ENCODE measurements around the gene VSIG8.

Gene VSIG8

DNA sequence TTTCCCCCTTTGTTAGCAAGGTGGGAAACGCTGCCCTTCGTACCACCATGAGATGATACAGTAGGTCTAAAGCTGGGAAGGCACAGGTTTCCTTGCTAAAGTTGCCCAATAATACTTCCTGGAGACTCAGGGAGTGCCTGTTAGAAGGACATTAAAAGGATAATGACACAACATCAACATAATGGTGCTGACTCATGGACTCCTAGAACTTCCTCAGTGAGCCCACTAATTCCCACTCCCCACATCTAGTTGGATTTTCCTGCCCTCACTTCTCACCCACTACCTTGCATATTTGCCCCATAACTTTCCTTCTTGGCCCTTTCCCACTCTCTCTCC, 20.0 kb upstream of the VSIG8 start:
- no peak for DNase-seq

DNA sequence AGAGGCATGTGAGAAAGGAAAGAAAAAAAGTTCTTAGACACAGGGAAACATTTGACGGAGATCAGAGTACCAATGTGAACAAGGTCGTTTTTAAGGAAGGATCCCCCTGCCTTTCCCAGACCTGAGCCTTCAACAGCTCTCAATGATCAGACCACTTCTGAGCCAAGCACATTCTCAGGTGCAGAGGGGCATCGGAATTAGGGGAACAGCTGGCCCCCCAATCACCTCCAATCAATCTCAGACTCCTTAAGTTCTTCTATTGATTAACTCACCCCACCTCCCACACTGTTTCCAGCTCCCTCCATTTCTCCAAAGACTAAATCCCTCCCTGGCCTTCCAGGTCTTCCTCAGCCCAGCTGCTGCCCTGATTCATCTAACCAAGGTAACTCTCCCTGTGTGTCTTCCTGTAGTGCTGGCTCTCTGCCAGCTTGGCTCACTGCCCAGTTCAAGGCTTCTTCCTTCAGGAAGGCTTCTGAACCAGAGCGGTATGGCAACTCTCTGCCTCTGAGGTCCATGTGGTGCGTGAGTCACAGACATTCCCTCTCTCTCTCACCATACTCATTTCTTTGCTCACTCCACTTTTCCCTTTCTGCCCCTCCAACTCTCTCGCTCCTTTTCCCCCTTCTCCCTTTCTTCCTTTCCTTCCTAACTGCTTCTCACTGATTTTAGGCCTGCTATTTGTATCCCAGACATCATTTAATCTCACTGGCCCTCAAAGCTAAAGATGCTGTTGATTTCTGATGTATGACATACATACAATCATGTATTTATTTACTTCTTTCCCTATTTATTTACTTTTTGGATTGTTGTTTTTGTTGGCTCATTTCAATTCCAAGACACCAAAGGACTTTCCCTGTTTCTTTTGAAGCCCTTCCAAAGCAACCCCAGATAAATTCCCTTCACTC, 19.4 kb upstream of the VSIG8 start:
- peak; percentile 98 for DNase-seq

DNA sequence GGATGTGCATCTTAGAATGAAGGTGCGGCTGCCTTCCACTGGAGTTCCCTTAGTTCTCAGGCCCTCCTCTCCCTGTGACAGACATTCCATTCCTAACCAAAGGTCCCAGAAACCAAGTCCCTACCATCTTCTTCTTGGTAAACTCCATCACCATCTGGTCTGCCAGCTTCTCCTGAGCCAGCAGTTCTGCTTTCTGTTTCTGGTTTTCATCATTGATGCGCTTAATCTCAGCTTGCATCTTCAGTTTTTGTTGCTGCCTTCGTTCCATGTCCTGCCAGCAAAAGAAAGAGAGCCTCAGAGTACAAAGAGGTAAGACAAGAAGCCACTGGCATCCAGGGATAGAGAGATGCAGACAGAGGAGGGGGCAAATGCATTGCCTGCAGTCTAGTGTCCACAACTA, 18.0 kb upstream of the VSIG8 start:
- no peak for DNase-seq

DNA sequence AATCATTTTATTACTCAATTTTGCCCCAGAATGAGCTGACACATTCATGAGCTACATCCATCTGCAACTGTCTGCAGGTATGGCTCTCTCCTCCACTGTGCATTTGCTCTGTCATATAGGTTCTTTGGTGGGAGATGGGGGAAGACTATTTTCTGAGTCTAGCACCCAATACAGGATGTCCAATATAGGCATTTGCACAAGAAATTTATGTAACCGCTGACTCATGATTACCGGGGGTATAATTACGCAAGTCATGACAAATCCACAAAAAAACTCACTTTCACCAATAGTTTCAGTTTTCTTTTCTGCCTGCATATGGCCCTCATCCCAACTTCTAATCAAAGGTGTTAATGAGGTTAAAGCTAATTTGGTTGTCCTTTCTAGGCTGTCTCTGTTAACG, 17.5 kb upstream of the VSIG8 start:
- no peak for DNase-seq

DNA sequence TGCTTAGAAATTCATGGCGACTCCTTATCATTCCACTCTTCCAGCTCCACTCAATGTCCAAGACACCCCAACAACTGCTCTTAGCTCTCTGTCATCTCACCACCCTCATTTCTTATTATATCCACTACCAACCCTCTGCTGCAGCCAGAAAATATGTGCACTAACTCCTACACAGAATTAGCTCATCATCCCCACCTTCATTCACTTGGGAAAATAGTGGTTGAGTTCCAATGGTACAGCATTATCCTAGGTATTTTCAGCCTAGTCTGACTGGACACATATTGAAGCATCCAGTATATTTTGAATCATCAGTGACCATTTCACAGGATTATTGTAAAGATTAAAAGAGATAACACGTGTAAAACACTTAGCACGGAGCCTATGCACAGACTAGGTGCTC, 16.7 kb upstream of the VSIG8 start:
- no peak for DNase-seq

DNA sequence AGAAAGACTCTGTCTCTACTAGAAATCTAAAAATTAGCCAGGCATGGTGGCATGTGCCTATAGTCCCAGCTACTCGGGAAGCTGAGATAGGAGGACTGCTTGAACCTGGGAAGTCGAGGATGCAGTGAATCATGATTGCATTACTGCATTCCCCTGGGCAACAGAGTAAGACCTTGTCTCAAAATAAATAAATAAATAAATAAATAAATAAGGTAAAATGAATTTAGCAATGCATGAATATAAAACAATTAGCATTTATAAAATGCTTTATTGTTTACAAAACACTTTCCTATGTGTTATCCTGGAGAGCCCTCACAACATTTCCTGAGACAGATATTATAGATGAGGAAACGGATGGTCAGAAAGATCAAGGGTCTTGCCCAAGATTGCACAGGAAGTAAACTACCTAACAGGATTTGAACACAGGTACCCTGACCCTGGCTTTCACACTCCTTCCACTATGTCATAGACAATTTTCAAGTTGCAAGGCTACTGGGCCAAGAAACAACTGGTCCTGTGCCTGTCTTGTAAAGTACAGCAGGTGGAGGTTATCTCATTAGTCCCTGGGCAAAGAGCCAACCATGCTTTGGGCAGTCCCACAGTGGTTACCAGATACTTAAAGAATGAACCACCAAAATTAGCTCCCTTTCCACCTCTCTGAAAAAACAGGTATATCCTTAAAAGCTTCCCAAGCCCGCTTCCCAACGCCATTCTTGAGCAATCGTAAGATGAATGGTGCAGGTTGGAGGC, 15.4 kb upstream of the VSIG8 start:
- no peak for DNase-seq

DNA sequence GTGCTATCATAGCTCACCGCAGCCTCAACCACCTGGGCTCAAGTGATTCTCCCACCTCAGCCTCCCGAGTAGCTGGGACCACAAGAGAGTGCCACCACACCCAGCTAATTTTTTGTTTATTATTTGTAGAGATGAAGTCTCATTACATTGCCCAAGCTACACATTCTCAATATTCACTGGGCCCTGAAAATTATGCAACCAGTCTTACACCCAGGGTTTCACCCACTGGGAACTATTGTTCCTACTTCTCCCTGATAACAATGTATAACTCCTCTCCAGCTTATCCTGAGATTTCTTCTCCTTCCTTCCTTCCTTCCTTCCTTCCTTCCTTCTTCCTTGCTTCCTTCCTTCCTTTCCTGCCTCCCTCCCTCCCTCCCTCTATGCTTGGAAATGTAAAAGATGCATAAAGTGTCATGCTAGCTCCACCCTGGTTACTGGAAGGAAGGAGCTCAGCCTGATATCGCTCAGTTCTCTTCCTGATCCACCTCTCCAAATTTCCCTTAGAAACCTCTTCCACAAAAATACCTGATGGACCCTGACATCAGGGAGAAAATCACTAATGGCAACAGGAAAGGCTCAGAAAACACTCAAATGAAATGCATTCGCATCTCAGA, 11.2 kb upstream of the VSIG8 start:
- no peak for DNase-seq

DNA sequence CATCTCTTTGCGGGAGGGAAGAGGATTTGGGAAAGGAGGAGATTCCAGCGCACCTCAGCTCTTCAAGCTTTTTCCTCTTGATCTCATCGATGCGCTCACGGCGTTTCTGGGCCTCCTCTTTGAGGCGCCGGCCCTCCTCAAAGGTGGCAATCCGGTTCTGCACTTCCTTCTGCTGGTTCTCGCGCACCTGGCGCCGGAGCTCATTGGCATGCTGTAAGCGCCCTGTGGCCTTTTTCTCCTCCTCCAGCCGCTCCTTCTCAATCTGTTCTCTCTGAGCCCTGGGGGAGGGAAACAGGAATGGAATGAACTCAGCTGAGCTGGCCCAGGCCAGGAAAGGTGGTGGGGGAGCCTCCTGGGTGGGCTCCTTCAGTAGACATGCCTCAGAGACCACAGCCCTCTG, 10.4 kb upstream of the VSIG8 start:
- no peak for DNase-seq

DNA sequence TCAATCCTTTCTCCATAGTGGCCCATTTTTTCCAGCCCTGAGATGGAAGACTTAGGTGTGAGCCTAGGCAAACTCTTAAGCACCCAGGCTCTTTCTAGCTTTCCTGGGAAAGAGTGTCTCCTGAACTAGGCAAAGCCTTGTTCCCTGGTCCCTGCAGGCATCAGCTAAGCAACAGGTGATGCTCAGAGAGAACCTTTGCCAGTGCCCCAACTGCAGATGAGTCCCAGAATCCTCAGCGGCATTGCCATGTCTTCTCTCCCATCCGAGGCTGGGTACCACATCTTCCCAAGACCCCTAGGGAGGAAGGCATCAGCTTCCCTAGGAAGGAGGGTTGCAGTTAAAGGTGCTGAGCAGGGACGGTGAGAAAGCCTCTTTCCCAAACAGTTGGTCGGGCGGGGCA, 8.2 kb upstream of the VSIG8 start:
- no peak for DNase-seq

DNA sequence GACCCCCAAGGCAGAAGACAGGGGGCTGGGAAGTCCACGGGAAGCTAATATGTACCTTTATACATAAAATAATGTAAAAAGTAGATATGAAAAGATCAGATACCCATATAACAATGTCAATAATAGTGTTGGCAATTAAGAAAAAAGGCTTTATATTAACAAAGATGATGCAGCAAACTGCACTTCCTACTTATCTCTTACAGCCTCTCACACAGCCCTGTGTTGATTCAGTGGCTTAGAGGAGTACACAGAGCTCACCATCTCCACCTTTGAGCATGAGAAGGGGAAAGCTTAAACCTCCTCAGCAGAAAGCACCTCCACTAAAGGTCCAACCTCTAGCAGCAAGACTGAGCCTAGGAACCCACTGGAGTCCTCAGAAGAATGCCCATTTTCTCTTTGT, 7.2 kb upstream of the VSIG8 start:
- no peak for DNase-seq

DNA sequence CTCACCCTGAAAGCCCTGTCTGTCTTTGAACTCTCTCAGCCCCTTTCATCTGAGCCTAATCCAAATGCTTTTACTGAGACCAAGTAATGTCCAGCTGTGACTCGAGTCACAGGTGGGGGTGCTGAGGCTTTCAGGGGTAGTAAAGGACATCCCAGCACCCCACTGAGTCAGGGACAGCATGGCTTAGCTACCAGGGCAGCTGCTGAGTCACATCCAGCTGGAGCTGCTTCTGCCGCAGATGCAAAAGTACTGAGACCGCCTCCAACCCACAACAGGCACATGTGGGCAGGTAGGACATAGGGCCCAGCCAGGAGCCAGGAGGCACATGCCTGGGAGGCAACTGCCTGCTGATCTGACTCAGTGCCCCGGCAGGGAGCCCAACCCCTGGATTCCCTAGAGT, 6.7 kb upstream of the VSIG8 start:
- no peak for DNase-seq

DNA sequence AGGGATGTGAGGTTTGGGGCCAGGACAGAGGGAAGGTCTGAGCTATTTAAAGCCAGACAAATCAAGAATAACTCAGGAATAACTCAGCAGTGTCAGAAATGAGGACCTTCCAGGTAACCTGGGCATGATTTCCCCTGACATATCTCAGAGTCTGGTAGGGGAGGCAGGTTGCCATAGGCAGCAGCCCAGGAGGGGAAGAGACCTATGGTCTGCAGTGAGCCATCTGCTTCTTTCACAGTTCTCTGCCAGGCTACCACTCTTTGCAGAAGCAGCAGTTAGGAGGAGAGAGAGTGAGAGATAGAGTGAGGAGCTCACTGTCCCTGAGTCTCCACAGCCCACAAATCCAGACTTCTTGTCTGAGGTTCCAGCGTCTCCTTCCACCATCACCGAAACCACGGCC, 6.3 kb upstream of the VSIG8 start:
- no peak for DNase-seq

DNA sequence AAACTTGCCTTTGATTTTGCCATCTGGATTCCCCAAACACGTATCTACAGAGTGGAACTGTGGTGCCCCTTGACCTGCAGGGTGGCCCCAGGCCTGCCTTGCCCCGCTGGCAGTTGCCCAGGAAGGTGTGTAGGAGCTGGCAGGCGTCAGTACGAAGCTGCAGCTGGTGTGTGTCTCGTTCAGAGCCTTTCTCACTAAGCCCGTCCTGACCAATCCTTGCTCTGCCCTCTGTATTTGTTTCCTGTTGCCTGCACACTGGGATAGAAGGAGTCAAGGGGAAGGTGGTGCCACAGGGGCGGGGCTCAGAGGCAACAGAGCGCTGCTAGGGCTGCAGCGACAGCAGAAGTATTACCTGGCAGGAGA, 5.2 kb upstream of the VSIG8 start:
- DNase-seq = peak; percentile 81 to 94

DNA sequence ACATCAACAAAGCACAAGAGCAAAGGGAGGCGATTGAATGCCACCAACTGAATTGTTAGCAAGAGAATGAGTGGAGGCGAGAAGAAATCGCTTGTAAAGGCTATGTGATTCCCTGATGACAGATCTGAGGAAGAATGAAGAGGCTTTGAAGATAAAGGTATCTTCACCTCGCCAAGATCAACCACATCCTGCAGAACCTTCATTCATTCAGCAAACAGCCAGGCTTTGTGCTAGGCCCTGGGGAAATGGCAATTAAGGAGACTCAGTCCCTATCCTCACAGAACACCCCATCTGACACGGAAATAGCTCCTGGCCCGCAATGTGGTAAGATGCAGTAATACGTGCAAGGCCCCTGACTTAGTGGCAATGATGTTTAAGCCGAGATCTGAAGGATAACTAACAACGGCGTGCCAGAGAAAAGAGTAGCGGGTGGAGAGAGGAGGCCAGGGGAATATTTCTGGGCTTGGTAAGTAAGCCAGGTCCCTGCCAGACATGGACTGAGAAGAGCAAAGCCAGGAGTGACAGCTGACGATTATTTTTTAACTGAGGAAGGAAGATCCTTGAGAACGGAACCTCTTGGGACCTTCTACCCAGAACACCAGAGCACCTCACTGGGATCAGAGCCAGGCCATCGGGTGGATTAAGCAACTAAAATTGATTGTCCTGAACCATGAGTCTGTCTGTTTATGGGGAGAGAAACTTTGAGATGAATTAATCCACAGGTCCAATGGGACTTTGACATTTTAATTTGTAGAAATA, 4.6 kb upstream of the VSIG8 start:
- DNase-seq = no peak

DNA sequence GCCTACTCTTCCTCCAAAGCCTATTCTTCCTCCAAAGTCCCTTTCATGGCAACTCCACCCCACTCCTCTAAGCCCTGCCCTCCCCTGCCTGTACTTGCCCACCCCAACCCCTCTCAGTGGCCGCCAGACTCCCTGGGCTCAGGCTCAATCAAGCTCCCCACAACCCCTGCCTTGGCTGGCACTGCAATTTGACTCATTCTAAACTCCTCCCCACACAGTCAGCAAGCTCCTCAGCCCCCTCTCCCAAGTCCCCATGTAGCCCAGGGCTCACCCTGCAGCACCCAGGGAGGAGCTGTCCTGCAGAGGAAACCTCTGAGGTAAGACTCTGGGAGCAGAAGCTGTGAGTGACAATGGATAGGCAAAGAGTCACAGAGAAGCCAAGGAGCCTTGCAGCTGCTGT, 3.6 kb upstream of the VSIG8 start:
- no peak for DNase-seq

DNA sequence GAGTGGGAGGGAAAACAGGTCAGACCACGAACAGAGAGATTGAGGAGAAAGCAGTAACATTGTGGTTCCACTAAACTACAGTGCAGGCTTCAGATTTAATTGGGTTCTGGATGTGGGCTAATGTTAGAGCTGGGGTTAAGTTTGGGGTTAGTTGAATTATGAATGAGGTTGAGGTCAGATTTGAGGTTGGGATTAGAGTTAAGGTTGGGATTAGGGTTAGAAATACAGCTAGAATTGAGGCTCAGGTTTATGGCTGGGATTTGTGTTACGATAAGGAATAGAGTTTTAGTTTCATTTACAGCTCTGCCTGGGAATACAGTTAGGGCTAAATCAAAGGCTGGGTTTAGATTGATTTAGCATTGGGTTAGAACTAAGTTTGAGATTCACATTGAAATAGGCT, 1.8 kb upstream of the VSIG8 start:
- DNase-seq = no peak

DNA sequence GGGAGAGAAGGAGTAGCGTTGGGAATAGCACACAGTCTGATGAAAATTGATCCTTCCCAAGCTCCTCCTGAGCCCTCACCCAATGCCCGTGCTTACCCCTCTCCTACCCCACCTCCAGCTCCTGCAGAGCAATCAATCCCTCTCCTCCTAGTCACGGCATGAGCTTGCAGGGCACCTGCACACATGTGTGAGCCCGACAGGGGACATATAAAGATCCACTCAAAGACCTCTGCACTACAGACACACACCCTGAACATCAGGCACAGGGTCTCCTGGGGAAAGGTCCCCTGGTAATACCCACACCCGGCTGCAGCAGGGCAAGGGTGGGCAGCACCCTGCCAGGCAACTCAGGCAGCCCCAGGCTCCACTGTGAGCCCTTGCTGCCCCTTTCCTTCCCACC, 426 bp downstream of the VSIG8 start:
- DNase-seq = no peak

DNA sequence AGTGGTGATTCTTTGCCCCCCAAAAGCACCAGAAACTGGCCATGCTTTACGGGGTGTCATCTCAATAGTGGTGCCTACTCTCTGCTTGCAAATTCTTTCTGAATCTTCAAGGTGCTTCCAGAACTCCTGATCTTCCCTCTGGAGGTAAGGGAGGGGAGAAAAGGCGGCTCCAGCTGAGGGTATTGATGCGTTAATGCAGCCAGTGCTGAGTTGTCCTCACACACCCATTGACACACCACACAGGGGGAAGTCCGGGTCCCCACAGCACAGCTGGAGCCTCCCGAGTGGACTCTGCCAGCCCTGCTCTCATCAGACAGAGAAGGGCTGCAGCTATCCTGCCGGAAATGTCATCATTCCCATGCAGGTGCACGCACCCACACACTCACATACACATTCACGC, 1.2 kb downstream of the VSIG8 start:
- no peak for DNase-seq

DNA sequence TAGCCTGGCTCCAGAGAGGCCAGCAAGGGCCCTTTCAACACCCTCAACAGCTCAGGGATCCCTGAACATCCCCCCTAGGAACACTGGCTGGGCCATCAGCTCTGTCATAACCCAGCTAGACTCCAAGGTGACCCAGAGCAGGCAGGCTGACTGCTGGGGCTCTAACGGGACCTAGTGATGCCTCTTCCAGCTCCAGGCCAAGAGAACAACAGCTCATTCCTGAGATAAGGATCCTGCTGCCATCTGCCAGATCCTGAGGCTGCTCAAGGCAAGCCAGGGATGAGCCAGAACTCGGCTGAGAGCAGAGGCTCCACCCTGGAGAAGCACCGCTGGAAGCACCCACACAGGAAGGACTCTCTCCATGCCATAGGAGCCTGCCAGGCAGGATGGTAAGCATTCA, 2.0 kb downstream of the VSIG8 start:
- no peak for DNase-seq

DNA sequence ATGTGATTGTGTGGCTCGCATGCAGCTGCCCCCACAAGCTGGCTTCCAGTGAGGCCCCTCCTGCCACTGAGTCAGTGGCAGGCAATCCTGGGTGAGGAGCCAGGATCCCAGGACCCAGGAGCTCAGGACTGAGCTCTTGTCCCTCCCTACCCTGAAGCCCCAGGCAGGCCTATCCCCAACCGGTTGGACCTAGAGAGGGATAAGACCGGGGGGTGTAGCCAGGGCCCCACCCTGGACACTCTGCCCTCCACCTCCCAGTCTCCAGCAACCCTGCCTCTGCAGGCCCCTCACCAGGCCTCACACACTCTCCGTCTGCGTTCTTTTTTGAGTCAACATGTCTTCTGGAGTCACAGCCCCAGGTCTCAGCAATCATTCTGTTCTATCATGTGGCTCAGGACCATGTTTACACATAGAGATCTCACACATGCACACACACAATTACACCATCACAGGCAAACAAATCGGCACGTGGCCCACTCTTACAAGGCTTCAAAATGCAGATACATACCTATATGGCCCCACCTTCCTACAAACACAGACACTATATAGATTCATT, 2.6 kb downstream of the VSIG8 start:
- DNase-seq = no peak

DNA sequence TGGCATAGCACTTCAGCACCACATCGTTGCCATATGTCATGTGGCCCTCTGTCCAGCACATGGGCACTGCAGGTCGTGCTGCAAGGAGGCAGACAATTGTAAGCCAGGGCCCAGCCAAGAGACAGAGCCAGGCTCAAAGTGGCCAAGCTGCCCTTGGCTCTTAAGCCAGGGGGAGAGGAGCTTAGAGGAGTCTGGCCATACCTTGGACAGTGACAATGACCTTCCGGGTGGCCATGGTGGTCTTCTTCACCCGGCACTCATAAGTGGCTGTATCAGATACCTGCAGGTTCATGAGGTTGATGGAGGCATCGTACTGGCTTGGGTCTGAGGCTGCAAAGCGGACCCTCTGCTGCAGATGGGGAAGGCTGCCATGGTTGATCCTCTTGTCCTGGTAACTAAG, 4.6 kb downstream of the VSIG8 start:
- DNase-seq = no peak

DNA sequence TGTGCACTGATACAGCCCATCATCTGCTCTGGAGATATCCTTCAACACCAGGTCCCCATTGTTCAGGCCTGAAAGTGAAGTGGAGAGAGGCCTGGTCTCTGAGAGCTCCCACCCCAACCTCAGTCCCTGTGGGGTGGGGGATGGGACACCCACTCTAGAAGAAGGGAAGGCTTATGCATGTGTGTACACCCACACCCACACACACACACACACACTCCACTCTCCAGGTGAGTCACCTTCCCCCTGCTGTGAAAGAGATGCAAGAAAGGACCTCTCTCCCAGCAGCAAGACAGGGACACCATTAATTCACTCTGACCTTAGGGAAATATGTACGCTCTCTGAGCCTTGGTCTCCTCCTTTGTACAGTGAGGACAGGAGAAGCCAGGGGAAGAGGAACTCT, 5.9 kb downstream of the VSIG8 start:
- no peak for DNase-seq

DNA sequence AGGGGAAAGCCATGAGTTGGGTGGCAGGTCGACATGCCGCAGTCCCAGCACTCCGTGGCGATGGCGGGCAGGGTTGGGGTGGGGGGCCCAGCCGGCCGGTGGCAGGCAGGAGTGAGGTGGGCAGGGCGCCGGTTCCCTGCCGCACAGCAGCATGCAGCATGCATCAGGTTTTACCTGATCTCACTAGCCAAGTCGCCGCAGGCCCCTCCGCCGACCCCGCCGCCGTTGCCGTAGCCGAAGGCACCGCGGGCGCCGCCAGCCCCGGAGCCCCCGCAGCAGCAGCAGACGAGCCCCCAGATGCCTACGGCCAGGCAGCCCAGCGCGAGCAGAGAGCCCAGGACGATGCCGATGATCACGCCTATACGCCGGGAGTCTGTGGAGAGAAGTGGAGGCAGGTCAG, 6.7 kb downstream of the VSIG8 start:
- DNase-seq = no peak

Data from NCI-H187 (cell line).